Natural killer cell (primary cell): ENCODE results near the gene SHISA6. TPM values are rescaled to one million over a fixed set of nuclear protein-coding genes. Genes with fewer than 3 reads are reported as not detected.

ENCODE experiments used
- ATAC-seq, 3 donors: fragments of 150-1000 bp in 2 of 3; fragments of 200-7000 bp in 1 of 3; cut with Tn5 transposase; 1 replicate in 1 of 3; 2 replicates in 2 of 3; pipeline ENCODE4 v1.10.0; 2021; ENCODE audit warnings: mild to moderate bottlenecking in 2 of 3, moderate library complexity in 2 of 3
- DNase-seq, 2 donors: peaks; one replicate each; pipeline versions ENCODE4 v3.0.0 to v3.0.0-alpha.2; 2013 to 2021; ENCODE audit warnings: mixed read lengths in 1 of 2
- H3K27ac ChIP-seq: one replicate; pipeline ENCODE4 v1.5.1; 2013; ENCODE audit warnings: mild to moderate bottlenecking, low read length
- H3K27me3 ChIP-seq: one replicate; pipeline ENCODE4 v1.6.1; 2013; ENCODE audit warnings: low read length; ENCODE audit not compliant: control insufficient read depth, insufficient read depth
- H3K36me3 ChIP-seq: one replicate; pipeline ENCODE4 v1.6.1; 2013; ENCODE audit warnings: low read length; ENCODE audit not compliant: control insufficient read depth, insufficient read depth
- H3K4me1 ChIP-seq: one replicate; pipeline ENCODE4 v1.6.1; 2013; ENCODE audit warnings: low read length; ENCODE audit not compliant: control insufficient read depth, insufficient read depth
- H3K4me3 ChIP-seq: one replicate; pipeline ENCODE4 v1.5.1; 2013; ENCODE audit warnings: low read length
- H3K9me3 ChIP-seq: one replicate; pipeline ENCODE4 v1.6.1; 2013; ENCODE audit warnings: low read length; ENCODE audit not compliant: control insufficient read depth, insufficient read depth
- H3K27ac Mint-ChIP-seq, 2 donors: one replicate each; pipeline ENCODE4 v1.8.0; 2022; ENCODE audit warnings: mild to moderate bottlenecking in 2 of 2, mixed read lengths in 2 of 2, moderate library complexity in 1 of 2
- H3K27me3 Mint-ChIP-seq, 2 donors: one replicate each; pipeline ENCODE4 v1.8.0; 2022; ENCODE audit warnings: low read depth in 2 of 2, mixed read lengths in 2 of 2
- H3K36me3 Mint-ChIP-seq: one replicate; pipeline ENCODE4 v1.8.0; 2022; ENCODE audit warnings: mixed read lengths
- H3K4me1 Mint-ChIP-seq, 2 donors: one replicate each; pipeline ENCODE4 v1.8.0; 2022; ENCODE audit warnings: mixed read lengths in 2 of 2
- H3K4me3 Mint-ChIP-seq: one replicate; pipeline ENCODE4 v1.8.0; 2022; ENCODE audit warnings: mild to moderate bottlenecking, moderate library complexity, mixed read lengths
- H3K9me3 Mint-ChIP-seq, 2 donors: one replicate each; pipeline ENCODE4 v1.8.0; 2022; ENCODE audit warnings: mixed read lengths in 2 of 2
- WGBS: methylation state at CpG from one replicate; pipeline ENCODE4 v1.1.7; 2013; ENCODE audit warnings: missing lambda C conversion rate; ENCODE audit not compliant: insufficient coverage; 5-methylcytosine and 5-hydroxymethylcytosine counted together
- intact Hi-C: fragments of 100-400 bp; cut with micrococcal nuclease; formaldehyde crosslinking; loops from one replicate; pipeline ENCODE4 v1.14.2; 2022
- total RNA-seq, 4 donors: library from RNA; stranded (reverse); fragments of 120-200 nt in 1 of 4; gene quantifications; one replicate each; pipeline versions ENCODE4 v1.2.3 to v1.2.4, GENCODE V29; 2013 to 2022
- TF ChIP-seq, protein P1 (sequence below): fragments of 200-600 bp; IDR thresholded peaks from one replicate; pipeline ENCODE4 v1.8.0; 2022; ENCODE audit warnings: antibody characterized with exemption

SHISA6 gene
- total RNA-seq, 3 donors from 2014 or later (not counting 1 experiment from before 2014, with no cell fraction given) = not detected

DNA sequence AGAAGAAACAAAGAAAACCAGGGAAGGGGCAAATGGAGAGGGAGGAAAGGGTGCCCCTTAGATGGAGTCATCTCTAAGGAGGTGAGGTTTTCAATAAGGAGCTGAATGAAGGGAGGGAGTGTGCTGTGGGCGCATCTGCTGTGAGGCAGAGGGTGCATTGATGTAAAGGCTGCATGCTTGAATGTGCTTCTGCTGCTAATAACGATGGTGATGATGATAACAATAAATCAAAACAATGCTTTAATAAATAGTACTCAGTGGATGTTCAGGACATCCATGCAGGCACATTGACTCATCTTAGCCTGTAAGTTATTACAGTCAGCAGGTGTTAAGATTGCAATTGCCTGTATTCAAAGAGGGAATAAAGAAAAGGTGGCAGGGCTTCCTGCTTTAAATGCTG, 87.8 kb downstream of the SHISA6 start:
- ATAC-seq (no peak), DNase-seq (no peak)
- Mint-ChIP-seq H3K9me3 (peaks cover 3 to 6% of the 10 kb centered on the region in 2 donors), H3K27me3 (no peaks in the 10 kb centered on the region), H3K36me3 (no peaks in the 10 kb centered on the region), H3K4me1 (no peaks in the 10 kb centered on the region), H3K4me3 (no peak overlapping the region), H3K27ac (no peak overlapping the region)
- TF ChIP-seq, protein P1, sequence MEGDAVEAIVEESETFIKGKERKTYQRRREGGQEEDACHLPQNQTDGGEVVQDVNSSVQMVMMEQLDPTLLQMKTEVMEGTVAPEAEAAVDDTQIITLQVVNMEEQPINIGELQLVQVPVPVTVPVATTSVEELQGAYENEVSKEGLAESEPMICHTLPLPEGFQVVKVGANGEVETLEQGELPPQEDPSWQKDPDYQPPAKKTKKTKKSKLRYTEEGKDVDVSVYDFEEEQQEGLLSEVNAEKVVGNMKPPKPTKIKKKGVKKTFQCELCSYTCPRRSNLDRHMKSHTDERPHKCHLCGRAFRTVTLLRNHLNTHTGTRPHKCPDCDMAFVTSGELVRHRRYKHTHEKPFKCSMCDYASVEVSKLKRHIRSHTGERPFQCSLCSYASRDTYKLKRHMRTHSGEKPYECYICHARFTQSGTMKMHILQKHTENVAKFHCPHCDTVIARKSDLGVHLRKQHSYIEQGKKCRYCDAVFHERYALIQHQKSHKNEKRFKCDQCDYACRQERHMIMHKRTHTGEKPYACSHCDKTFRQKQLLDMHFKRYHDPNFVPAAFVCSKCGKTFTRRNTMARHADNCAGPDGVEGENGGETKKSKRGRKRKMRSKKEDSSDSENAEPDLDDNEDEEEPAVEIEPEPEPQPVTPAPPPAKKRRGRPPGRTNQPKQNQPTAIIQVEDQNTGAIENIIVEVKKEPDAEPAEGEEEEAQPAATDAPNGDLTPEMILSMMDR = no peak
- H3K27me3 ChIP-seq = no peaks in the 10 kb centered on the region
- intact Hi-C loops = no loop called here
- H3K27ac ChIP-seq = no peak overlapping the region
- no peaks in the 10 kb centered on the region for H3K4me1 ChIP-seq
- WGBS = 52% methylated on average over 2 of the region's 2 CpGs
- no peak overlapping the region for H3K4me3 ChIP-seq
- peaks cover 5% of the 10 kb centered on the region for H3K9me3 ChIP-seq
- H3K36me3 ChIP-seq = no peaks in the 10 kb centered on the region

DNA sequence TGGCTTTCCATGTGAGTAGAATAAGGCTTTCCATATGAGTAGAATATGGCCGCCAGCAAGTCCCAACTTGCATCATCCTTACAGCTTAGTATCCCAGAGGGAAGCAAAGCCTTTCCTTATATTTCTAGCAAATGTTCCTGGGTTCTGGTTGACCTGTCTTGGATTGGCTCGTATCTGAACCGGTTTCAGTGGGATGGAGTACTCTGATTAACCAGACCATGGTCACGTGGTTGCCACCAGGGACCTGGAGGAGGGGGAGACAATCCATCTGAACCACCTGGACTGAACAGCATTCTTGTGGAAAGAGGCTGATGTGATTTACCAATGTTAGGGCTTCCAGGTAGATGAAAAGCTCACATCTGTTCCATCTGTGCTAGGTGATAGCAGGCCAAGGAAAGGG, 89.0 kb downstream of the SHISA6 start:
- no peak overlapping the region for H3K4me3 ChIP-seq
- ATAC-seq = no peak
- no peaks in the 10 kb centered on the region for H3K36me3 Mint-ChIP-seq
- H3K36me3 ChIP-seq = no peaks in the 10 kb centered on the region
- no peaks in the 10 kb centered on the region for H3K27me3 ChIP-seq
- intact Hi-C loops = no loop called here
- no peaks in the 10 kb centered on the region for H3K27me3 Mint-ChIP-seq
- WGBS = 90% methylated on average over 4 of the region's 4 CpGs
- peaks cover 0 to 4% of the 10 kb centered on the region in 2 donors for H3K9me3 Mint-ChIP-seq
- TF ChIP-seq, protein P1 = no peak
- H3K27ac Mint-ChIP-seq = no peak overlapping the region
- H3K27ac ChIP-seq = no peak overlapping the region
- no peak for DNase-seq
- H3K4me3 Mint-ChIP-seq = no peak overlapping the region
- H3K4me1 ChIP-seq = no peaks in the 10 kb centered on the region
- peaks cover 1% of the 10 kb centered on the region for H3K9me3 ChIP-seq
- no peaks in the 10 kb centered on the region for H3K4me1 Mint-ChIP-seq

DNA sequence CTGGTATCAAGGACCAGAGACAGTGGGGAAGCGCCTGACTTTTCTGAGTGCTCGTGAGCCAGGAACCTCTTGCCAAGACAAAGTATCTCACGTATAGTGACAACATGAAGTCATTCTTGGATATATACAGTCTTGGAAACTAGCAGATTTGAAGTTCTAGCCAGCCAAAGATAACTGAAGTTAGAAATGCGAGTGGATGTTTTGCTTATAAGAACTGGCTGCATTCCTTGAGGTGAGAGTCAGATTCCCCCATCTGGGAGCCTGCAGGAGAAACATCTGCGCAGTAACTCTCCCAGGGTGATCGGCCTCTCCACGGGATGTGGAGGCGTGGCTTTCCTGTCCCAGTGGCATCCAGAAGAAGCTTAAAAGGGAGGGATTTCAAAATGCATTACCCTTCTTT, 89.8 kb downstream of the SHISA6 start:
- Histone ChIP-seq H3K4me3 (no peak overlapping the region), H3K27ac (no peak overlapping the region), H3K36me3 (no peaks in the 10 kb centered on the region), H3K27me3 (no peaks in the 10 kb centered on the region), H3K4me1 (no peaks in the 10 kb centered on the region), H3K9me3 (no peaks in the 10 kb centered on the region)
- intact Hi-C loops = no loop called here
- no peak overlapping the region for H3K27ac Mint-ChIP-seq
- TF ChIP-seq, protein P1 = no peak
- H3K4me1 Mint-ChIP-seq = no peaks in the 10 kb centered on the region
- no peak for ATAC-seq
- no peak overlapping the region for H3K4me3 Mint-ChIP-seq
- no peak for DNase-seq
- WGBS = 32% methylated on average over 8 of the region's 8 CpGs
- no peaks in the 10 kb centered on the region for H3K36me3 Mint-ChIP-seq
- H3K27me3 Mint-ChIP-seq = no peaks in the 10 kb centered on the region
- H3K9me3 Mint-ChIP-seq = peaks cover 0 to 4% of the 10 kb centered on the region in 2 donors
